ENCODE results near the gene GALNT12. TPM values are rescaled to one million over a fixed set of nuclear protein-coding genes. Genes with fewer than 3 reads are reported as not detected.

GALNT12 gene
- total RNA-seq, 1 experiment from 2014 or later: 31.2 TPM

DNA sequence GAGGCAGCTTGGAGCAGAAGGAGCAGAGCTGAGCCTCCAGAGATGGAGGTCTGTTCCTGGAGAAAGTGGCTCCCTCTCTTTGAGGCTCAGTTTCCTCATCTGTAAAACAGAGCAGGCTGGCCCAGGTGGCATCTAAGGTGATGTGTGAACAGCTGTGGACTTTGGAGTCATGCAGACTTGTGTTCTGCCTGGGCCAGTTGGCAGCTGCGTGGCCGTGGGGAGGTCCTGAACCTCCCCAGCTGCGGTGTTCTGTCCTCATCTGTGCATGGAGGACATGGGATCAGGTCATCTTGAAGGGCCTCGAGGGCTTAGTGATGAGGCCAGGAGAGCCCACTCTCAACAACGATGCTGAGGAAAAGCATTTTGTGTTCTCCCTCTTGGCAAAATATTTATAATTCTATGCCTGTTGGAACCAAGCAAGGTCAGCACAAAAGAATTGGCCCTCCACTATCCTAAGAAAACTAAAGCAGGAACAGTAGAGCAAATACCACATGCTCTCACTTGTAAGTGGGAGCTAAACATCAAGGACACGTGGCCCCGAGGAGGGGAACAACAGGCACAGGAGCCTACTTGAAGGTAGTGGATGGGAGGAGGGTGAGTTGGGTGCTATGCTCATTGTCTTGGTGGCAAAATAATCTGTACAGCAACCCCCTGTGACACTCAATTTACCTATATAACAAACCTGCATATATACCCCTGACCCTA lies 73.0 kb downstream of the GALNT12 start:
- ATAC-seq (no peak), DNase-seq (ENCODE audit: low read depth, low spot score) (no peak)
- no TSS peak for BruUV-seq (replicated peaks)
- Histone ChIP-seq H2AFZ (ENCODE audit: low read depth, low read length, poor library complexity, severe bottlenecking) (no peak overlapping the region), H3K9me3 (ENCODE audit: control insufficient read depth in 1 of 2, insufficient read depth in 1 of 2, low read depth in 1 of 2, low read length in 2 of 2) (no peaks in the 10 kb centered on the region), H3K9ac (ENCODE audit: low read length) (no peak overlapping the region), H3K4me2 (ENCODE audit: low read length) (no peak overlapping the region), H3K36me3 (ENCODE audit: control insufficient read depth in 1 of 2, insufficient read depth in 2 of 2, low read length in 2 of 2) (no peaks in the 10 kb centered on the region), H3K4me3 (replicated peaks in 1 of 2; ENCODE audit: low read depth in 1 of 2, low read length in 2 of 2) (no peak overlapping the region), H3K4me1 (ENCODE audit: control insufficient read depth in 1 of 2, insufficient read depth in 2 of 2, low read length in 2 of 2) (peaks cover 0 to under 1% of the 10 kb centered on the region in 2 experiments; a peak in 1 of 4 replicates), H3K79me2 (ENCODE audit: insufficient read depth, low read length) (no peaks in the 10 kb centered on the region), H3K9me2 (ENCODE audit: insufficient read depth) (no peaks in the 10 kb centered on the region), H3K27me3 (ENCODE audit: insufficient read depth, low read length) (peaks cover 28% of the 10 kb centered on the region), H3K27ac (ENCODE audit: low read depth, low read length) (no peak overlapping the region), H4K20me1 (ENCODE audit: insufficient read depth) (no peaks in the 10 kb centered on the region)
- ChIA-PET CTCF (no interaction called here), RAD21 (ENCODE audit: low non-redundant PET in 1 of 2, low total read pairs in 2 of 2, uncharacterized antibody in 2 of 2, unreplicated experiment in 2 of 2) (no interaction called here), POLR2A (no interaction called here)
- intact Hi-C loops (cut with micrococcal nuclease): no loop called here
- TF ChIP-seq SIN3A (IDR thresholded peaks at IDR 0.05; ENCODE audit: low read depth) (no peak), CBX3 (IDR thresholded peaks at IDR 0.05; ENCODE audit: low read depth) (no peak)
- TF ChIP-seq, protein P1, sequence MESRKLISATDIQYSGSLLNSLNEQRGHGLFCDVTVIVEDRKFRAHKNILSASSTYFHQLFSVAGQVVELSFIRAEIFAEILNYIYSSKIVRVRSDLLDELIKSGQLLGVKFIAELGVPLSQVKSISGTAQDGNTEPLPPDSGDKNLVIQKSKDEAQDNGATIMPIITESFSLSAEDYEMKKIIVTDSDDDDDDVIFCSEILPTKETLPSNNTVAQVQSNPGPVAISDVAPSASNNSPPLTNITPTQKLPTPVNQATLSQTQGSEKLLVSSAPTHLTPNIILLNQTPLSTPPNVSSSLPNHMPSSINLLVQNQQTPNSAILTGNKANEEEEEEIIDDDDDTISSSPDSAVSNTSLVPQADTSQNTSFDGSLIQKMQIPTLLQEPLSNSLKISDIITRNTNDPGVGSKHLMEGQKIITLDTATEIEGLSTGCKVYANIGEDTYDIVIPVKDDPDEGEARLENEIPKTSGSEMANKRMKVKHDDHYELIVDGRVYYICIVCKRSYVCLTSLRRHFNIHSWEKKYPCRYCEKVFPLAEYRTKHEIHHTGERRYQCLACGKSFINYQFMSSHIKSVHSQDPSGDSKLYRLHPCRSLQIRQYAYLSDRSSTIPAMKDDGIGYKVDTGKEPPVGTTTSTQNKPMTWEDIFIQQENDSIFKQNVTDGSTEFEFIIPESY (IDR thresholded peaks at IDR 0.05; ENCODE audit: extremely low read depth, insufficient replicate concordance, low read length): no peak

DNA sequence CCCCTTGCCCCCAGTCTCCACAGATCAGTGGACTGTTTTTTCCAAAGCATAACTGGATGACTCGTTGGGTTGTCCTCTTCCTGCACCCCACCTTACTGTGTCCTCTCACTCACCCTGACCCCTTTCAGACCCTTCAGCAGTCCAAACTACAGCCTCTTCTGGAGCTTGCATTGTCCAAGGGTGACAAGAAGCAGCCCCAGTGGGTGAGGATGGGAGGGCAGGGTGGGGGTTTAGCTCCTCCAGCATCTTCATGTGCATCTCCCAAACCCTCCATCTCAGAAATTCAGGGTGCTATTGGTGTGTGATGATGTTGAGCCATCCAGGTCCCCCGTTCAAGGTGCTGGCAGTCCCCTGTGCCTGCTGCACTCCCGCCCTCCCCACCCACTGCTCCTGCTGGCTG lies 73.9 kb downstream of the GALNT12 start:
- ChIA-PET RAD21 (ENCODE audit: low non-redundant PET in 1 of 2, low total read pairs in 2 of 2, uncharacterized antibody in 2 of 2, unreplicated experiment in 2 of 2) (no interaction called here), POLR2A (no interaction called here), CTCF (no interaction called here)
- no peak overlapping the region for H3K9ac ChIP-seq (ENCODE audit: low read length)
- H2AFZ ChIP-seq (ENCODE audit: low read depth, low read length, poor library complexity, severe bottlenecking): no peak overlapping the region
- H3K27ac ChIP-seq (ENCODE audit: low read depth, low read length): no peak overlapping the region
- no peak overlapping the region for H3K4me3 ChIP-seq (replicated peaks in 1 of 2; ENCODE audit: low read depth in 1 of 2, low read length in 2 of 2)
- TF ChIP-seq ELF1 (IDR thresholded peaks at IDR 0.05; ENCODE audit: borderline replicate concordance, low read depth): no peak
- no peak overlapping the region for H3K4me2 ChIP-seq (ENCODE audit: low read length)
- BruUV-seq (replicated peaks): no TSS peak
- no peaks in the 10 kb centered on the region for H4K20me1 ChIP-seq (ENCODE audit: insufficient read depth)
- no peaks in the 10 kb centered on the region for H3K9me3 ChIP-seq (ENCODE audit: control insufficient read depth in 1 of 2, insufficient read depth in 1 of 2, low read depth in 1 of 2, low read length in 2 of 2)
- no peaks in the 10 kb centered on the region for H3K79me2 ChIP-seq (ENCODE audit: insufficient read depth, low read length)
- no peaks in the 10 kb centered on the region for H3K9me2 ChIP-seq (ENCODE audit: insufficient read depth)
- intact Hi-C loops (cut with micrococcal nuclease): no loop called here
- ATAC-seq (no peak), DNase-seq (ENCODE audit: low read depth, low spot score) (no peak)
- H3K36me3 ChIP-seq (ENCODE audit: control insufficient read depth in 1 of 2, insufficient read depth in 2 of 2, low read length in 2 of 2): no peaks in the 10 kb centered on the region
- peaks cover 28% of the 10 kb centered on the region for H3K27me3 ChIP-seq (ENCODE audit: insufficient read depth, low read length)
- peaks cover 0 to 4% of the 10 kb centered on the region in 2 experiments; a peak in 1 of 4 replicates for H3K4me1 ChIP-seq (ENCODE audit: control insufficient read depth in 1 of 2, insufficient read depth in 2 of 2, low read length in 2 of 2)
